IMR-90 (cell line): ENCODE measurements around the gene DENND5A. TPM values are rescaled to one million over a fixed set of nuclear protein-coding genes. Genes with fewer than 3 reads are reported as not detected.

Source experiments
- ATAC-seq: fragments of 200-7000 bp; cut with Tn5 transposase; 2 replicates; pipeline ENCODE4 v1.9.1; 2020; ENCODE audit warnings: low read depth, mild to moderate bottlenecking, moderate library complexity
- BruUV-seq: library from RNA; stranded (reverse); fragments of 400-500 nt; replicated peaks from 2 replicates; lab custom pipeline; 2021; lab: Mats Ljungman, UMichigan
- CTCF ChIA-PET: fragments of 300-600 bp; formaldehyde crosslinking; extraction: SDS; loops from one replicate; lab custom pipeline; 2021; ENCODE audit warnings: antibody characterized with exemption; lab: Yijun Ruan, JAX
- POLR2A ChIA-PET: fragments of 300-600 bp; sonication (Branson Sonifier 250); formaldehyde crosslinking; loops from one replicate; lab custom pipeline; 2022; ENCODE audit warnings: antibody characterized with exemption; ENCODE audit not compliant: unreplicated experiment; lab: Charles Lee
- DNase-seq: peaks from one replicate; pipeline ENCODE4 v3.0.0; 2013
- H2AFZ ChIP-seq: replicated peaks from 2 replicates; pipeline ENCODE3; 2013; ENCODE audit warnings: low read length, mild to moderate bottlenecking; ENCODE audit not compliant: poor library complexity
- H2AK5ac ChIP-seq: 2 replicates; pipeline ENCODE4 v1.6.1; 2013; ENCODE audit warnings: low read depth, low read length, inconsistent platforms
- H2AK9ac ChIP-seq: replicated peaks from 2 replicates; pipeline ENCODE3; 2013; ENCODE audit warnings: mild to moderate bottlenecking, low read depth, low read length, moderate library complexity; ENCODE audit not compliant: poor library complexity
- H2BK120ac ChIP-seq: 2 replicates; pipeline ENCODE4 v1.6.1; 2013; ENCODE audit warnings: low read depth, low read length, inconsistent platforms
- H2BK15ac ChIP-seq: 3 replicates; pipeline ENCODE4 v1.6.1; 2013; ENCODE audit warnings: low read depth, low read length, inconsistent platforms
- H2BK20ac ChIP-seq: 2 replicates; pipeline ENCODE4 v1.6.1; 2013; ENCODE audit warnings: low read depth, mild to moderate bottlenecking, inconsistent platforms, low read length, moderate library complexity
- H2BK5ac ChIP-seq: 2 replicates; pipeline ENCODE4 v1.6.1; 2013; ENCODE audit warnings: mild to moderate bottlenecking, low read depth, low read length, inconsistent platforms; ENCODE audit not compliant: poor library complexity, severe bottlenecking
- H3K14ac ChIP-seq: replicated peaks from 2 replicates; pipeline ENCODE4 v1.6.1; 2013; ENCODE audit warnings: low read depth, low read length, inconsistent platforms
- H3K18ac ChIP-seq: 2 replicates; pipeline ENCODE4 v1.6.1; 2013; ENCODE audit warnings: low read depth, low read length, control low read depth
- H3K23ac ChIP-seq: 2 replicates; pipeline ENCODE4 v1.6.1; 2013; ENCODE audit warnings: low read depth, low read length, inconsistent platforms
- H3K27ac ChIP-seq: 2 replicates; pipeline ENCODE4 v1.5.1; 2013; ENCODE audit warnings: mild to moderate bottlenecking, control low read depth, low read length; ENCODE audit not compliant: insufficient read depth
- H3K27me3 ChIP-seq: 2 replicates; pipeline ENCODE4 v1.6.1; 2013; ENCODE audit warnings: low read length; ENCODE audit not compliant: control insufficient read depth, insufficient read depth
- H3K36me3 ChIP-seq: 2 replicates; pipeline ENCODE4 v1.6.1; 2013; ENCODE audit warnings: low read length, mixed read lengths; ENCODE audit not compliant: control insufficient read depth, insufficient read depth
- H3K4ac ChIP-seq: 2 replicates; pipeline ENCODE4 v1.6.1; 2013; ENCODE audit warnings: low read depth, low read length, inconsistent platforms
- H3K4me1 ChIP-seq: 2 replicates; pipeline ENCODE4 v1.6.1; 2013; ENCODE audit warnings: low read length, mixed read lengths; ENCODE audit not compliant: control insufficient read depth, insufficient read depth
- H3K4me2 ChIP-seq: 2 replicates; pipeline ENCODE4 v1.6.1; 2013; ENCODE audit warnings: low read depth, mild to moderate bottlenecking, control low read depth, low read length, moderate library complexity
- H3K4me3 ChIP-seq: 2 replicates; pipeline ENCODE4 v1.5.1; 2013; ENCODE audit warnings: low read depth, mild to moderate bottlenecking, control low read depth, low read length, moderate library complexity; ENCODE audit not compliant: insufficient read depth
- H3K56ac ChIP-seq: 2 replicates; pipeline ENCODE4 v1.6.1; 2013; ENCODE audit warnings: low read length, inconsistent platforms; ENCODE audit not compliant: insufficient read depth; ENCODE audit errors: extremely low read depth
- H3K79me1 ChIP-seq, 2 experiments: 2 replicates each; pipeline ENCODE4 v1.6.1; 2013; ENCODE audit warnings: low read length in 2 of 2, inconsistent platforms in 1 of 2, low read depth in 1 of 2
- H3K9ac ChIP-seq: 2 replicates; pipeline ENCODE4 v1.6.1; 2013; ENCODE audit warnings: low read depth, low read length, control low read depth
- H3K9me1 ChIP-seq: 2 replicates; pipeline ENCODE4 v1.6.1; 2013; ENCODE audit warnings: low read length, inconsistent platforms; ENCODE audit not compliant: insufficient read depth
- H3K9me3 ChIP-seq: 2 replicates; pipeline ENCODE4 v1.6.1; 2013; ENCODE audit warnings: low read length; ENCODE audit not compliant: control insufficient read depth, insufficient read depth
- H4K20me1 ChIP-seq: 2 replicates; pipeline ENCODE4 v1.6.1; 2013; ENCODE audit warnings: low read length, inconsistent platforms; ENCODE audit not compliant: insufficient read depth
- H4K5ac ChIP-seq: 2 replicates; pipeline ENCODE4 v1.6.1; 2013; ENCODE audit warnings: mild to moderate bottlenecking, low read depth, low read length, control low read depth
- H4K8ac ChIP-seq, 2 experiments: 2 replicates each; pipeline ENCODE4 v1.6.1; 2013; ENCODE audit warnings: low read depth in 2 of 2, low read length in 2 of 2, control low read depth in 1 of 2, inconsistent platforms in 1 of 2
- H4K91ac ChIP-seq: 2 replicates; pipeline ENCODE4 v1.6.1; 2013; ENCODE audit warnings: low read depth, low read length, inconsistent platforms; ENCODE audit not compliant: insufficient read depth
- BHLHE40 ChIP-seq: fragments of 150-350 bp; IDR thresholded peaks from 2 replicates; pipeline ENCODE4 v1.6.1; 2016; ENCODE audit warnings: mild to moderate bottlenecking, low read depth, low read length
- WGBS, 2 experiments: methylation state at CpG; one replicate each; pipeline versions ENCODE4 v1.1.5 to v1.1.7; 2013; ENCODE audit warnings: missing lambda C conversion rate in 2 of 2; ENCODE audit not compliant: insufficient read length in 1 of 2; ENCODE audit errors: extremely low coverage in 2 of 2; 5-methylcytosine and 5-hydroxymethylcytosine counted together
- dilution Hi-C: fragments of 300-500 bp; cut with HindIII; formaldehyde crosslinking; loops from one replicate; pipeline ENCODE4 v1.14.3; 2018; ENCODE audit warnings: low sequenced_read_pairs; ENCODE audit not compliant: unreplicated experiment
- in situ Hi-C: fragments of 300-500 bp; cut with MboI; formaldehyde crosslinking; loops from 3 replicates; pipeline ENCODE4 v1.14.3; 2019; ENCODE audit warnings: low sequenced_read_pairs, inconsistent platforms, mixed read lengths
- intact Hi-C: fragments of 100-400 bp; cut with micrococcal nuclease; formaldehyde crosslinking; loops from 2 replicates; pipeline ENCODE4 v1.10.0; 2022
- polyA plus RNA-seq, 3 experiments: library from polyadenylated mRNA; depleted of rRNA; stranded (reverse); fragments of >200 nt; gene quantifications; 2 replicates each; pipeline ENCODE4 v1.2.3, GENCODE V29; 2012; ENCODE audit warnings: low replicate concordance in 1 of 3
- total RNA-seq: library from RNA; depleted of rRNA; stranded (reverse); fragments of >200 nt; gene quantifications from 2 replicates; pipeline ENCODE4 v1.2.3, GENCODE V29; 2012
- TF ChIP-seq, protein P1 (sequence below): conservative IDR thresholded peaks from 2 replicates; pipeline ENCODE4 v1.5.1; 2012; ENCODE audit warnings: mild to moderate bottlenecking, low read depth, low read length, improper control_type of control experiment

The DENND5A gene
- total and polyA plus RNA-seq, 2 of the 4 experiments (the other 2 are of a cell fraction) = 179 to 192 TPM

DNA sequence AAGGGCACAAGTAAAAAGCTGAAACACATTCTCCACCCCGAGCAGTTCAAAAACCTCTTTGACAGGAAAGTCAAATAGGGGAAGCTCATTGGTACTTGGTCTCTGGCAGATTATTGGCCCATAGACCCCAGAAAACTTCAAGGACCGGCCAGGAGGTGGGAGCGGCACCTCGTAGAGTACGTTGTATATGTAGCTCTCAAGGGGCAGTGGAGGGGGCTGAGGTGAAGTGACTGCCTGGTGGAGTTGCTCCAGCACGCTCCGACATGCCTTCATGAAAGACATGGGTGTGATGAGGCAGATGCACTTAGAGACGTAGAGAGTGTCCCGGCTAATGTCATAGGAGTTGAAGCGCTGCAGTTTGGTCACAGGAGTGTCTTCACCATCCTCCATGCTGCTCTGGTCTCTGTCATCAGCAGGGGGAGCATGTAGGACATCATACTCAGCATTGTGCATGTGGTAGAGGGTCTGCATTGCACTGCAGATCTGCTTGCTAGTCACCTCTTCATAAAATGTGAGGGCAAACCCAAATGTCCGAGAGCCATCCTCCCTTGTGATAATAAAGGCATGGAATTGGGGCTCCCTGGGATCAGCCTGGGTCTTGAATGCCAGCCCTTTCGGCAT lies 61.3 kb downstream of the DENND5A start:
- Histone ChIP-seq H3K18ac (no peak overlapping the region), H3K36me3 (peaks cover 15% of the 10 kb centered on the region), H3K23ac (no peak overlapping the region), H3K4me1 (peaks cover 6% of the 10 kb centered on the region), H3K27ac (no peak overlapping the region), H2BK5ac (no peak overlapping the region), H3K9me3 (no peaks in the 10 kb centered on the region), H2AK9ac (no peak overlapping the region), H2BK120ac (no peak overlapping the region), H3K9ac (no peak overlapping the region), H4K91ac (no peak overlapping the region), H4K20me1 (peaks cover 38% of the 10 kb centered on the region), H3K27me3 (no peaks in the 10 kb centered on the region), H3K4ac (no peak overlapping the region), H3K14ac (no peak overlapping the region), H2BK20ac (no peak overlapping the region), H4K5ac (no peak overlapping the region), H4K8ac (no peak overlapping the region), H3K79me1 (peaks cover 41 to 77% of the 10 kb centered on the region in 2 experiments), H3K9me1 (peaks cover 14% of the 10 kb centered on the region), H2AK5ac (no peak overlapping the region), H2BK15ac (no peak overlapping the region), H2AFZ (no peak overlapping the region), H3K4me2 (no peak overlapping the region), H3K56ac (no peak overlapping the region), H3K4me3 (no peak overlapping the region)
- ChIA-PET POLR2A (no interaction called here), CTCF (no interaction called here)
- DNase-seq = no peak
- in situ Hi-C loops (no loop called here), intact Hi-C loops (no loop called here), dilution Hi-C loops (no loop called here)
- BruUV-seq = no TSS peak
- TF ChIP-seq BHLHE40 = no peak
- TF ChIP-seq, protein P1, sequence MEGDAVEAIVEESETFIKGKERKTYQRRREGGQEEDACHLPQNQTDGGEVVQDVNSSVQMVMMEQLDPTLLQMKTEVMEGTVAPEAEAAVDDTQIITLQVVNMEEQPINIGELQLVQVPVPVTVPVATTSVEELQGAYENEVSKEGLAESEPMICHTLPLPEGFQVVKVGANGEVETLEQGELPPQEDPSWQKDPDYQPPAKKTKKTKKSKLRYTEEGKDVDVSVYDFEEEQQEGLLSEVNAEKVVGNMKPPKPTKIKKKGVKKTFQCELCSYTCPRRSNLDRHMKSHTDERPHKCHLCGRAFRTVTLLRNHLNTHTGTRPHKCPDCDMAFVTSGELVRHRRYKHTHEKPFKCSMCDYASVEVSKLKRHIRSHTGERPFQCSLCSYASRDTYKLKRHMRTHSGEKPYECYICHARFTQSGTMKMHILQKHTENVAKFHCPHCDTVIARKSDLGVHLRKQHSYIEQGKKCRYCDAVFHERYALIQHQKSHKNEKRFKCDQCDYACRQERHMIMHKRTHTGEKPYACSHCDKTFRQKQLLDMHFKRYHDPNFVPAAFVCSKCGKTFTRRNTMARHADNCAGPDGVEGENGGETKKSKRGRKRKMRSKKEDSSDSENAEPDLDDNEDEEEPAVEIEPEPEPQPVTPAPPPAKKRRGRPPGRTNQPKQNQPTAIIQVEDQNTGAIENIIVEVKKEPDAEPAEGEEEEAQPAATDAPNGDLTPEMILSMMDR = 0 out of 2 replicates have a peak, but pooled peaks have one; percentile 14
- ATAC-seq = no peak
- 90% methylated on average over 7 of the region's 12 CpGs; no CpG with 5 or more reads in 1 of the 2 experiments for WGBS, 2 experiments
